Transverse colon (tissue), 4 donors: ENCODE measurements around the gene C19orf53. TPM values are rescaled to one million over a fixed set of nuclear protein-coding genes. Genes with fewer than 3 reads are reported as not detected.
"Not testable (repeated sequence)": the region's sequence is repeated elsewhere in the genome, so short reads cannot be mapped to it uniquely, and the experiment has no call there.

ENCODE experiments used
- DNase-seq: peaks from one replicate; pipeline ENCODE4 v3.0.0-alpha.2; 2019
- H3K27ac ChIP-seq, 4 donors: fragments of 200-600 bp; sonication (generic); 2 replicates each; pipeline ENCODE4 v1.5.1; 2016 to 2018; ENCODE audit warnings: inconsistent platforms in 4 of 4
- H3K27me3 ChIP-seq: fragments of 200-600 bp; sonication (generic); 2 replicates; pipeline ENCODE4 v1.5.1; 2017; ENCODE audit warnings: inconsistent platforms
- H3K36me3 ChIP-seq, 4 donors: fragments of 200-600 bp; sonication (generic); 2 replicates each; pipeline ENCODE4 v1.5.1; 2017 to 2019; ENCODE audit warnings: inconsistent platforms in 4 of 4
- H3K4me1 ChIP-seq, 4 donors: fragments of 200-600 bp; sonication (generic); 2 replicates each; pipeline ENCODE4 v1.5.1; 2017 to 2020; ENCODE audit warnings: inconsistent platforms in 4 of 4
- H3K4me3 ChIP-seq, 4 donors: fragments of 200-600 bp; sonication (generic); 1 replicate in 1 of 4; 2 replicates in 3 of 4; pipeline versions ENCODE4 v1.5.1 to v1.6.1; 2017 to 2019; ENCODE audit warnings: inconsistent platforms in 4 of 4
- H3K9me3 ChIP-seq, 2 donors: fragments of 200-600 bp; sonication (generic); 2 replicates each; pipeline ENCODE4 v1.5.1; 2017 to 2019; ENCODE audit warnings: inconsistent platforms in 2 of 2
- EP300 ChIP-seq: sonication (generic); formaldehyde crosslinking; IDR thresholded peaks from one replicate; pipeline ENCODE4 v1.6.1; 2017; ENCODE audit warnings: antibody characterized with exemption, low read depth
- POLR2A ChIP-seq: fragments of 450-650 bp; IDR thresholded peaks from one replicate; pipeline ENCODE4 v1.6.1; 2016; ENCODE audit warnings: antibody characterized with exemption, mild to moderate bottlenecking, moderate library complexity
- POLR2AphosphoS5 ChIP-seq, 3 donors: sonication (generic); formaldehyde crosslinking; IDR thresholded peaks; one replicate each; pipeline ENCODE4 v1.6.1; 2016; ENCODE audit warnings: antibody characterized with exemption in 3 of 3
- WGBS, 2 donors: methylation state at CpG; one replicate each; pipeline ENCODE4 v1.1.5; 2018; ENCODE audit warnings: low coverage in 1 of 2; 5-methylcytosine and 5-hydroxymethylcytosine counted together
- in situ Hi-C, 4 donors: fragments of 200-750 bp; cut with MboI; loops; one replicate each; pipeline versions ENCODE4 v1.15.0 to v1.15.1; 2017; ENCODE audit warnings: low sequenced_read_pairs in 3 of 4, low pct_ligation_motif_present in 1 of 4, low pct_unique_long_range_greater_than_20kb in 1 of 4
- intact Hi-C: fragments of 100-400 bp; cut with DNase I; formaldehyde crosslinking; loops from one replicate; pipeline ENCODE4 v1.15.1; 2023; ENCODE audit warnings: low total_unique reads
- total RNA-seq, 4 donors: library from RNA; depleted of rRNA; stranded (reverse); fragments of >200 nt; gene quantifications; one replicate each; pipeline ENCODE4 v1.1.0, GENCODE V29; 2016
- TF ChIP-seq, protein P1 (sequence below), 5 experiments: fragments of 200-600 bp in 3 of 5; fragments of 450-650 bp in 2 of 5; sonication (generic) in 3 of 5; IDR thresholded peaks; 1 replicate in 2 of 5; 2 replicates in 3 of 5; pipeline ENCODE4 v1.5.1; 2016 to 2017; ENCODE audit warnings: antibody characterized with exemption in 5 of 5, inconsistent platforms in 3 of 5, mild to moderate bottlenecking in 2 of 5, moderate library complexity in 1 of 5

The C19orf53 gene
- total RNA-seq, 4 donors from 2014 or later, result 48.6 to 111 (median 94.2) TPM

DNA sequence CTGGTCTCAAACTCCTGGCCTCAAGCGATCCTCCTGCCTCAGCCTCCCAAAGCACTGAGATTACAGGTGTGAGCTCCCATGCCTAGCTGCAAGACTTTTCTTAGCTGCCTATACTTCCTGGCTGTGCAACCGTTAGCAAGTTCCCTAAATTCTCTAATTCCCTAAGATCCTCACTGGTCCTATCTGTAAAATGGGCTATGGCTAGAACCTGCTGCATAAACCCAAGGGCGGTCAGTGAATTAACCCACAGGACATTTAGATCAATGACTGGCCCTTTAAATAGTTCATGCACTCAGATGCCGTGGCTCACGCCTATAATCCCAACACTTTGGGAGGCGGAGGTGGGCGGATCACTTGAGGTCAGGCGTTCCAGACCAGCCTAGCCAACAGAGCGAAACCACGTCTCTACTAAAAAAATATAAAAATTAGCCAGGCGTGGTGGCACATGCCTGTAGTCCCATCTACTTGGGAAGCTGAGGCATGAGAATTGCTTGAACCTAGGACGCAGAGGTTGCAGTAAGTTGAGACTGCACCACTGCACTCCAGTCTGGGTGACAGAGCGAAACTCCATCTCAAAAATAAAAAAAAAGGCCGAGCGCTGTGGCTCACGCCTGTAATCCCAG lies 4.1 kb upstream of the C19orf53 start:
- WGBS, 2 donors, result 81 to 90% methylated on average over 4 to 16 of the region's 16 CpGs

DNA sequence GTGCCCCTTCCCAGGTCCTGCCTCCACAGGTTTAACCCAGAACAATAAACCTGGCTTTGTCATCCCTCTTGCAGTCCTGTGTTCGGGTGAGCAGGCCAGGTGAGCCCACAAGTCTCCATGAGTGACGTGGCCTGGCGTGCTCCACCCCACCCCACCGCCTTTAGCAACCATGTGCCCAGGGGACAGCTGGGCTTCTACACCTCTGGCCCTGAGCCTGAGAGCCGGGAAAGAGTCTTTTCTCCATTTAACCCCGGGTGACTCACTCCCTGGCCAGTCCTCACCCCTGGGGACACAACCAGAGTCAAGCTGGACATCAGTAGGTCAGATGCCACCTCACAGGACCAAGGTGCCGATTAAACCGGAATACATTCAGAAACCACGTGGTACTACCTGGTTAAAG lies 4.1 kb downstream of the C19orf53 start:
- no peaks in the 10 kb centered on the region for H3K27me3 ChIP-seq
- no peak overlapping the region for H3K27ac ChIP-seq
- H3K36me3 ChIP-seq, result peaks cover 0 to 7% (median 0%) of the 10 kb centered on the region in 4 donors
- DNase-seq, result no peak
- no peak overlapping the region for H3K4me3 ChIP-seq
- peaks cover 11 to 41% (median 25%) of the 10 kb centered on the region in 4 donors for H3K4me1 ChIP-seq
- H3K9me3 ChIP-seq, result no peaks in the 10 kb centered on the region
- no peak for TF ChIP-seq POLR2AphosphoS5 (IDR thresholded peaks at IDR 0.05)
- TF ChIP-seq EP300, result no peak
- no peak for TF ChIP-seq POLR2A
- TF ChIP-seq, protein P1, sequence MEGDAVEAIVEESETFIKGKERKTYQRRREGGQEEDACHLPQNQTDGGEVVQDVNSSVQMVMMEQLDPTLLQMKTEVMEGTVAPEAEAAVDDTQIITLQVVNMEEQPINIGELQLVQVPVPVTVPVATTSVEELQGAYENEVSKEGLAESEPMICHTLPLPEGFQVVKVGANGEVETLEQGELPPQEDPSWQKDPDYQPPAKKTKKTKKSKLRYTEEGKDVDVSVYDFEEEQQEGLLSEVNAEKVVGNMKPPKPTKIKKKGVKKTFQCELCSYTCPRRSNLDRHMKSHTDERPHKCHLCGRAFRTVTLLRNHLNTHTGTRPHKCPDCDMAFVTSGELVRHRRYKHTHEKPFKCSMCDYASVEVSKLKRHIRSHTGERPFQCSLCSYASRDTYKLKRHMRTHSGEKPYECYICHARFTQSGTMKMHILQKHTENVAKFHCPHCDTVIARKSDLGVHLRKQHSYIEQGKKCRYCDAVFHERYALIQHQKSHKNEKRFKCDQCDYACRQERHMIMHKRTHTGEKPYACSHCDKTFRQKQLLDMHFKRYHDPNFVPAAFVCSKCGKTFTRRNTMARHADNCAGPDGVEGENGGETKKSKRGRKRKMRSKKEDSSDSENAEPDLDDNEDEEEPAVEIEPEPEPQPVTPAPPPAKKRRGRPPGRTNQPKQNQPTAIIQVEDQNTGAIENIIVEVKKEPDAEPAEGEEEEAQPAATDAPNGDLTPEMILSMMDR (IDR thresholded peaks at IDR 0.05), result no peak
- 84% methylated on average over 9 of the region's 9 CpGs; no CpG with 5 or more reads in 1 of the 2 donors for WGBS, 2 donors
- in situ Hi-C loops, result no loop called here
- intact Hi-C loops, result no loop called here

More for the DNA sequence above, 4.1 kb upstream of the C19orf53 start:
- H3K36me3 ChIP-seq, result peaks cover 0 to 22% (median 11%) of the 10 kb centered on the region in 4 donors
- H3K4me3 ChIP-seq, result no peak overlapping the region
- no peaks in the 10 kb centered on the region for H3K9me3 ChIP-seq
- H3K4me1 ChIP-seq, result peaks cover 10 to 17% (median 13%) of the 10 kb centered on the region in 4 donors
- in situ Hi-C loops, result loop anchor here in 1 of 4 donors (25.0 kb wide), 1 partner anchor 92 kb away; no protein-coding TSS in a partner anchor
- no peak for DNase-seq
- no peak overlapping the region for H3K27ac ChIP-seq
- TF ChIP-seq, protein P1 (IDR thresholded peaks at IDR 0.05), result no peak
- TF ChIP-seq EP300, result no peak
- no peak for TF ChIP-seq POLR2A
- TF ChIP-seq POLR2AphosphoS5 (IDR thresholded peaks at IDR 0.05), result no peak
- H3K27me3 ChIP-seq, result no peaks in the 10 kb centered on the region
- intact Hi-C loops, result no loop called here

DNA sequence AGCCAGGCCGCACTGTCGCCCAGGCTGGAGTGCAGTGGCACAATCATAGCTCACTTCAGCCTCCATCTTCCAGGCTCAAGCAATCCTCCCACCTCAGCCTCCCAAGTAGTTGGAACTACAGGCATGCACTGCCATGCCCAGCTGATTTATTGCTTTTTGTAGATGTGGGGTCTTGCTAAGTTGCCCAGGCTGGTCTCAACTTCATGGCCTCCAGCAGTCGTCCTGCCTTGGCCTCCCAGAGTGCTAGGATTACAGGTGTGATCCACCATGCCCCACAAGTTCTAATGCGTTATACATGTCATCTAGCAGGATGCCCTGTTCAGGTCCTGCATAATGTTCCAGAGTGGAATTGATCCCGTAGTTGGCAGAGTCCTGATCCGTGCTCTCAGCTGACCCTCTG lies 4.6 kb downstream of the C19orf53 start:
- Histone ChIP-seq H3K36me3 (peaks cover 0 to 7% (median 0%) of the 10 kb centered on the region in 4 donors), H3K4me3 (no peak overlapping the region), H3K4me1 (peaks cover 8 to 38% (median 25%) of the 10 kb centered on the region in 4 donors), H3K9me3 (no peaks in the 10 kb centered on the region), H3K27me3 (no peaks in the 10 kb centered on the region), H3K27ac (no peak overlapping the region)
- in situ Hi-C loops (no loop called here), intact Hi-C loops (no loop called here)
- WGBS, 2 donors, result 83% methylated on average over 6 of the region's 6 CpGs; no CpG with 5 or more reads in 1 of the 2 donors
- TF ChIP-seq, protein P1 (IDR thresholded peaks at IDR 0.05), result no peak
- TF ChIP-seq POLR2AphosphoS5 (IDR thresholded peaks at IDR 0.05) (no peak), POLR2A (no peak), EP300 (no peak)
- no peak for DNase-seq

DNA sequence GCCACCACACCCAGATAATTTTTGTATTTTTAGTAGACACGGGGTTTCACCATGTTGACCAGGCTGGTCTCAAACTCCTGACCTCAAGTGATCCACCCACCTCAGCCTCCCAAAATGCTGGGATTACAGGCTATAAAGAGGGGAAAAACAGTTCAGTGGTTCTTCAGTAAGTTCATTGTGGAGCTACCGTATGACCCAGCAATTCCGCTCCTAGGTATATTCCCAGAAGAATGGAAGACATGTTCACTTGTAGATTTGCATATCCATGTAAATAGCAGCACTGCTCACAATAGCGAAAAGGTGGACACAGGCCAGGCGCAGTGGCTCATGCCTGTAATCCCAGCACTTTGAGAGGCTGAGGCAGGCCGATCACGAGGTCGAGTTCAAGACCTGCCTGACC lies 5.5 kb downstream of the C19orf53 start:
- intact Hi-C loops, DNase-seq, H3K4me3 ChIP-seq, H3K36me3 ChIP-seq, H3K9me3 ChIP-seq, H3K27me3 ChIP-seq, H3K27ac ChIP-seq: not testable (repeated sequence)
- in situ Hi-C loops, result loop anchor here in 3 of 4 donors (5.0 kb wide), 1 partner anchor 83 kb away; no protein-coding TSS in a partner anchor
- peaks cover 7 to 38% (median 26%) of the 10 kb centered on the region in 4 donors for H3K4me1 ChIP-seq
- WGBS, 2 donors, result 98 to 100% methylated on average over 1 to 8 of the region's 8 CpGs
